EL (cell line): ENCODE data around the gene CDKN1C.
A peak's percentile ranks its signal among the peaks of the same experiment; 100 is the strongest.

Experiments
- DNase-seq: peaks from one replicate; pipeline ENCODE4 v3.0.0-alpha.2; 2016

The CDKN1C gene

DNA sequence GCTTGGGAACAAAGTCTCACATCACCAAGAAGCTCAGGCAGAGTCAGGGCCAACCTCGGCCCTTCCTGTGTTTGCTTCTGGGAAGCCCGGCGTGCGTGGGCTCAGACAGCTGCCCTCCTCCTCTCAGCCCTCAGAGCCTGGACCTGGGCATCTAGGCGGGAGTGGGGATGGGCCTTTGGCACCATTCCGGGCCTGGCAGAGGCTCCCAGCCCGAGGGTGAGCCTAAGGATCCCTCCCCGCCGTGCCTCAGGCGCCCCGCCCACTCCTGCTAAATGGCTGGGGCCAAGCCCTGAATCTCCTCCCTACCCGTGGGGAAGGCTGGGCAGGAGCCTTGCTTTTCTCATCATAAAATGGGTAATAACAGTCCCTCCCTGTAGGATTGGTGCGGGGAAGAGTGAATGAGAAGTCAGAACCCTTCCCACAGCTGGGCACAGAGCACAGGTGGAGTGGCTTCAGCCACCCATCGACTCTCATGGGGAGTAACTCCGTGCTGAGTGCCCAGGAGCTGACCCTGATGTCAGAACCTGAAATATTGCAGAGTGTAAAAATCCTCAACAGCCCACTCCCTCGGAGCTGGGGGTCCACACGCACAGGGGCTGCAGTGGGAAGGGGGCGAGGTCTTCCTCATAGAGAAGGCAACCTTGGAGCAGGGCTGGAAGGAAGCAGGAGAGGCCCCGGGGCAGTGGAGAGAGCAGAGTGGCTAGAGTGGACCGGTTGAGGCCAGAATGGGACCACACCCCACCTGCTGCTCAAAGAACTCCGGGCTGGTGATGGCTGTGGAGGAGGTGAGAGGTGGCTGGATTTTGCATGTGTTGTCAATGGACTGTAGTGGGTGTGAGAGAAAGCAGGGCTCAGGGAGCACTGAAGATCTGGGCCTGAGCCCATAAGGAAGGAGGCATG lies 18.8 kb upstream of the CDKN1C start:
- no peak for DNase-seq

DNA sequence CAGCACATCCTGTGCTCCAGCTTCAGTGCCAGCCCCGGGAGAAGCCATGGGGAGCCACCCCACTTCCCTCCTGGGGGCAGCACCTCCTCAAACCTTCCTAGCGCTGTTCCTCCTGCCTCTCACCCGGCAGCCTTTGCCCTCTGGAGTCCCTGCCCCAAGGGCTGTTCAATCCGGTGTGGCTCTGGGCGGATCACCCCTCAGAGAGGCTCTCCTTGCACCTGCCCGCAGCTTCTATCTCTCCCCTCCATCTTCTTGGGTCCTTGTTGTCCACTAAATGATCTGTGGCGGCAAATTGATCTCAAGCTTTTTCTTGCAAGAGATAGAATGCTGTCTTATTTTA lies 18.1 kb upstream of the CDKN1C start:
- DNase-seq, result no peak

DNA sequence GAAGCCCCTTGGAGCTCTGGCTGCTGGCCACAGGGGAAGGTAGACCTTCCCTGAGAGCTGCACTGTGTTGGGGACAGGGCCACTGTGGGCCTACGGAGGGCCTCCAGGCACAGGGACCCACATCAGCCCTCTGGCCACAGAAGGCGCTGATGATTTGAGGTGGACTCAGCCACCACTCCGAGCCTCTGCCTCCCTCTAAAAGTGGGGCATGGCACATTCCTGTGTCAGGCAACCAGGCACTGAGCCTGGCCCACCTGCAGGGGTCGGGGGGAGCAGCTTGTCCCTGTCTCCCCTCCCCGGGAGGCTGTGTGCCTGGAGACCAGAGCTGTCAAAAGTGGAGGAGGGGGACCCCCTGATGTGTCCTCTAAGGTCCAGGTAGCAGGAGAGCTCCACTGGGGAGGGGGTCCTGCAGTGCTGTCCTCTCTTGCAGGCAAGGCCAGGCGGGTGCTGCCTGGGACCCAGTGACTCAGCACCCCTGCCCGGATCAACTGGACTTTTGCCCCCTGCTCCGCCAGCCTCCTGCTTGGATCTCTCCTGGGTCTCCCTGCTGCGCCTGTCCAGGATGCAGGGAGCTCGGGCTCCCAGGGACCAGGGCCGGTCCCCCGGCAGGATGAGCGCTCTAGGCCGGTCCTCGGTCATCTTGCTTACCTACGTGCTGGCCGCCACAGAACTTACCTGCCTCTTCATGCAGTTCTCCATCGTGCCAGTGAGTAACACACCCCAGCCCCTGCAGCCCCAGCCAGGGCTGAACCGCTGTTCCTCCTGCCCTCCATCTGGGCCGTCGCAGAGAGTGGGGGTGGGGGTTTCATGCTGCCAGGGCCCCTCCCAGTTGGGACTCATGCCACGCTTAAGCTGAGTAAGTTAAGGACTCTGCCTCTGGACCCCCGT lies 17.5 kb upstream of the CDKN1C start:
- DNase-seq, result no peak

DNA sequence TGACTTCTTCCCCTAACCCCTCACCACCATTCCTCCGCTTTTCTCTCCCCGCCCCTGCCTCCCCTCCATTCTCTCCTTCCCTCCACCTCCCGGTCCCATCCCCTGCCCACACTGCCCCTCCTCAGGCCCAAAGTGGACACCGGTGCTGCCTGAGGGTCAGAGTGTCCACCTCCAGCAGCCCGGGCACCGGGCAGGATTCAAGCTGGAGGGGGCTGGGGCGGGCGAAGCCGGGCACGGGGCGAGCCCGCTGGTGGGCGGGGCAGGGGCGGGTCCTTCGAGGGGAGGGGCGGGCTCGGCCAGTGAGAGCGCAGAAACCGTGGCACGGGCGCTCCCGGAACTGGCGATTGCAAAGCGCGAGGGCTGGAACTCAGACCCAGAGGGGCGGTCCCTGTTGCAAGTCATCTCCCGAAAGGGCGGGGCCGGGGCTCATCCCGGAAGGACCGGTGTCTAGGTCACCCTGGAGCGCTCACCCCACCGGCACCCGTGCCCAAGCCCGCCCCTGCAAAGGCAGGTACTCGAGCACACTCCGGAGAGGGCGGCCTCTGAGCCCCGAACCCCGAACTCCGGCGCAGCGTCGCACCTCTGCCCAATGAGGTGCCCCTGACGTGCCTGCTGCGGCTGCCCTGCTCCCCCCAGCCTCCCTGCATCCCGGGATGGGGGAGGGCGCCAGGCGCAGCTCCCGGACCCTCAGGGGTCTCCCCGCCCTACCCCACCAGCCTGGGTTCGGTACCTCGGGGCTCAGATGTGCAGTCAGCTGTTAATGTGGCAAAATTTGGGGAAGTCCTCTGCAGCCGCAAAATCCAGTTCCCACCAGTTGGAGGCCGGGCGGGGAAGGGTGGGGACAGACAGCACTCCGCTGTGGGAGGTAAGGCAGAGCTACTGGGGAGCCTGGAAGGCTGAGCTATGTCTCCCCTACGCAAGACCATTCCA lies 16.5 kb upstream of the CDKN1C start:
- DNase-seq, result peak; percentile 94

DNA sequence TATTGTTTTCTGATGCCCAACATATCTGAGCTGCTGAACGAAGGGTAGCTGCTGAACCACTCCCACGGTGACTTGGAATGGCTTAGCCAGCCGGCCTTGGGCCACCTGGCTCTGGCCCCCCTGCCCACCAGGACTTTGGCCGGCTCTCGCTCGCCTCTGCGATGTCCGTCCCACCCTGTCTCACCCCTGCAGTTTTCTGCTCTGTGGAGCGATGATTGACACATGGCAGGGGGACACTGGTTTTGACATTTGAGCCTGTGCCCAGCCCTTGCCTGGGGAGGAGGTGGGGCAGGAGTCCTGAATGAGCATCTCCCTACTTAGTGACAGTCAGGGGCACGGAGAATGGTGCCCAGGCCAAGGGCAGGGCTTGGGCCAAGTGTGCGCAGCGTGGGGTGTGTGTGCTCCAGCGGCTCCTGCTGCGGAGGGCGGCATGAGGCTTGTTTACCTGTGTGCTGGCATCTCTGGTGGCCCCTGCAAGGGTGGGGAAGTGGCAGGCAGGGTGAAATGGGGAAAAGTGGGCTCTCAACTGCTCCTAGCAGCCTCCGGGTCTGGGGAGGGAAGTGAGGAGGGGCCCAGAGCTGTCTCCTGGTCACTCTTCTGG lies 15.7 kb upstream of the CDKN1C start:
- no peak for DNase-seq

DNA sequence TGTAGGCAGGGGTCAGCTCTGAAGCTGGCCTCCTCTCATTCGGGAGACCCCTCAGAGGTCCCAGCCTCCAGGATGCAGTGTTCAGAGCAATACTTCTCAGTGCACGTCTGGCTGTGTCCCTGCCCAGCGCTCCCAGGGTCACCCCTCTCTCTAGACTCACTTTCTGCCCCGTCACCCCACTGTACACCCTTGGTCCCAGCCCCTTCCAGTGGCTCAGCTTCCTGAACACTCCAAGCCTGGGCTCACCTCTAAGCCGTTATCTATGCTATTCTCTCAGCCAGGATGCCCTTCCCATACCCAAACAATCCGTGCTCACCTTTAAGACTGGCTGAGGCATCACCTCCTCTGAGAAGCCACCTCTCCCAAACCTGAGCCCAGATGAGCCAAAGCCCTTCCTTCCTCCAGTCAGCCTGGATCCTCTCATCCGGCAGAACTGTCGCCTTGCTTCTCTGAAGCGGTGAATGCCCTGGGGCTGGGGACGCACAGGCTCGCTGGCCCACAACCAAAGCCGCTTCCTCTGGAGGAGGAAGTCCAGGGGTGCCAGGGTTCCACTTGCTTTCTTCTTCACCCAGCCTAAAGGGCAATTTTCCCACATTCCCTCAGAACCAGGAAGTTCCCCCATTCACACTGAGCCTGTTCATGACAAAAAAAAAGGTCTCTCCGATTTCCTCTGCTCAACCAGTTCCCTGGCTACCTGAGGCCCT lies 13.7 kb upstream of the CDKN1C start:
- no peak for DNase-seq

DNA sequence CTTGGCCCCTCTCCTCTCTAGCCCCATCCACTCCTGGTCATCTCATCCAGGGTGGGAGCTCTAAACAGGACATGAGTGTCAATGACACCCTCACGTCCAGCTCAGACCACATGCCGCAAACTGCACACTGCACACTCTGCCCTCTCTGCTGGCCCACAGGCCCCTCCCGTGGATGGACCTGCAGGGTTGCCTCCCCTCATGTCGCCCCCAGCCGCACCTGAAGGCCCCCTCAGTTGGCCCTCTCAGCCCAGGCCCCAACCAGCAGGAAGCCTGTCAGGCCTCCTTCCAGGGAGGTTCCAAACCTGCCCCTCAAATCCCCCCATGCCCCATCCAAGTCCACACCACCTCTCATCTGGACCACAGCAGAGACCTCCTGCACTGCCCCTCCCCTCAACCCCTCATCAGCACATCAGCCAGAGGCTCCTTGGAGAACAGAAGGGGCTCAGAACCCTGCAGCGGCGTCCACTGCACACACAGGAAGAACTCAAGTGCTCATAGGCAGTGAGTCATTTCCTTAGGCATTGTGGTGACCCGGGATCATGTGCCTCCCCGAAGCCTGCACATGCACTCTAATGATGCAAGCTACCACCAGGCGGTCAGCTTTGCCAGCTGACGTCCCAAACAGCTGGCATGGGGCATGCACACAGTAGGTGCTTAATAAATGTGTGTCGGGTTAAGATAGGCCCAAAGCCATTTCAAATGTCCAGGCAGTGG lies 12.9 kb upstream of the CDKN1C start:
- peak; percentile 92 for DNase-seq

DNA sequence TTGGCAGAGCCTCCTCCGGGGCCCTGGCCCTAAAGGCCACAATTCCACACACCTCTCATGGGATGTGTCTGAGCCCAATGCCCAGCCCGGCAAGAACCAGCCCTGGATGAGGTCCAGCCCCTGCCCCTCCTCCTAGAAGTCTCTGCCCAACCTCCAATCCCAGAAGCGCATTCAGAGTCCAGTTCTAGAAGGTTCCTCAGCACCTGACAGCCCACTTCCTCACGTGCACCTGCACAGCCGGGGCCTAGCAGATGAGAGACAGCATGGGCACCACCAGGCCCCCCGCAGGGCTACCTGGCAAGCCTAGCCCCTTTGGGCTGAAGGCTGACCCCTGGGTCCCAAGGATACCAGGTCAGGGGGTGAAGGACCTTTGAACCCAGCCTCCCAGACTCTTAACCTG lies 11.5 kb upstream of the CDKN1C start:
- no peak for DNase-seq

DNA sequence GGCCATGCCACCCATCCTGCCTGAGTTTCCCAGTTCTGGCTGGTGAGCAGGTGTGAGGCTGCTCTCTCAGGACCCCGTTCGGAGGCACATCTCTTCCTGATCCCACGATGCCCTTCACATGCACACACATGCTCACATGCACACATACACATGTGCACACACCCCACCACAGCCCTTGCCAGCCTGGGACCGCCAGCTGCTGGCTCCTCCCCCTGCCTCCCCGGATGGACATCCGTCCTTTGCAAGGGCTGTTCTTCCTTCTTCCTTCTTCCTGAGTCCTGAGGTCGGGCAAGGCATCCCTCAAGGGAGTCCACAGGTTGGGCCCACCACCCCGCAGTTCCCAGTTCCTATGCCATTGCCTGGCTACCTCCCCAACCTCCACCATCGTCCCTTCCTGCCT lies 10.5 kb upstream of the CDKN1C start:
- no peak for DNase-seq

DNA sequence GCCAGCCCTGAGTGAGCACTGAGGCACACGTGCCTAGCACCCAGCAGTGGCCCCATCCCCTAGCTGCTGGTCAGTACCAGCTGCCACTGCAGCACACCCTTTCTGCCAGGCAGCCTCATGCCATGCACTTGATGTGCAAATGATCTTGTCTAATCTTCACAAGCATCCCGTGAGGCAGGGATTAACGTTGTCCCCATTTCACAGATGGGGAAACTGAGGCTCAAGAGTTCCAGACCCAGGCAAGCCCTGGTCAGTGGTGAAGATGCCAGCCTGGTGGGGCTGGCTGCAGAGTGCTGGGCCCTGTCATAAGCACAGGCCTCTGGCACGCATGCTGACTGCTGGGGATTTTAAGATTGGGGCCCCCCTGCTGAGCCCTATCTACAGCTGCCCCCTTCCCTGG lies 8.4 kb upstream of the CDKN1C start:
- DNase-seq, result no peak

DNA sequence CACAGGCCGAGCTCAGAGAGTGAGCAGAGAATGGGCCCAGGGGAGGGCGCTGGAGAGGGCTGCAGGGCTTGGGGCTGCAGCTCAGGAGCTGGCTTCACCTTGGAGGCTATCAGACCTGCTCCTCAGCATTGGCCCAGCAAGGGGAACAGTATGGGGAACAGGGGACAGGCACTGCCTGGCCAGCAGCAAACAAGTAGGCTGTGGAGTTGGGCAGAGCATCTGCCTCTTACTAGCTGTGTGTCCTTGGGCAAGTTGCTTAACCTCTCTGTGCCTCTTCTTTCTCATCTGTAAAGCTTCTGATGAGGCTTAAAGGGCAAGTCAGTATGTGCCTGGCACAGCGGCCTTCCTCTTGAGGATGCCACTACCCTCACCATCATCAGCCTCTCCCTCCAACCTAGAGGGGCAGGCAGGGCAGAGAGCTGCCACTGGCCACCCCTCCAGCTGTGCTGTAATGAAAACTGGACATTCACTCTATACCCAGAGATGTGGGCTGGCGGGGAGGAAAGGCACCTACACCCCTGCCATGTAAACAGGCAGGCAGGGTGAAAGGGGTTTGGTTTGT lies 7.5 kb upstream of the CDKN1C start:
- no peak for DNase-seq

DNA sequence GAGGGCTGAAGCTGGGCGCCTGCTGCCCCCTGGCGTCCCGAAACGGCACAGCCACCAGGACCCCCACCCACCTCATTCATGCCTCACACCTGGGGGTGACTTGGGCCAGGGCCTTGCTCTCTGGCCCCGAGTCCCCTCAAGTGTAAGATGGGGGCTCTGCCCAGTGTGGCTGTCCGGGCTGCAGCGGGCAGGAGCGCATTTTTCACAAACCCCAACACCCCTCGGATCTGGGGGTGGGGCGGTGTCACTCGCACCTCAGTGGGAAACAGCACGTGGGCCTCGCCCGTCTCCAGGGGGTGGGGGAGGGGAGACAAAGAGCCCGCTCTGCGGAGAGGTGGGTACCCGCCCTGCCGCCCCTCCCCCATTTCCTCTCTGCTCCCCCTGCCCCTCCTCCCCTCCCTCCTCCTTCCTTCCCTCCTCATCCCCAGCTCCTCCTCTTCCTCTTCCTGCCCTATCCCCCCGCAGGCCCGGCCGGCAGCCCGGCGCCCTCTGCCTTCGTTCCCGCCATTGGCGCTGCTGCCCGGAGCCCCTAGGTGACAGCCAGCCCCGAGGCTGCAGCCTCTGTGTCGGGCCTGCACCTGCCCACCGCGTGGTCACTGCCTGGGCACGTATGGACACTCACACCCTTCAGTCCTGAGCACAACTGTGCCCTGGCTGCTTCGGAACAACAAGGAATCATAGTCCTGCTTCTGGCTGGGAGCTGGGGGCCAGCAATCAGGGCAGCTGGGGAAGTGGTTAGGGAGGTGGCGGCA lies 6.8 kb upstream of the CDKN1C start:
- peak; percentile 68 for DNase-seq

DNA sequence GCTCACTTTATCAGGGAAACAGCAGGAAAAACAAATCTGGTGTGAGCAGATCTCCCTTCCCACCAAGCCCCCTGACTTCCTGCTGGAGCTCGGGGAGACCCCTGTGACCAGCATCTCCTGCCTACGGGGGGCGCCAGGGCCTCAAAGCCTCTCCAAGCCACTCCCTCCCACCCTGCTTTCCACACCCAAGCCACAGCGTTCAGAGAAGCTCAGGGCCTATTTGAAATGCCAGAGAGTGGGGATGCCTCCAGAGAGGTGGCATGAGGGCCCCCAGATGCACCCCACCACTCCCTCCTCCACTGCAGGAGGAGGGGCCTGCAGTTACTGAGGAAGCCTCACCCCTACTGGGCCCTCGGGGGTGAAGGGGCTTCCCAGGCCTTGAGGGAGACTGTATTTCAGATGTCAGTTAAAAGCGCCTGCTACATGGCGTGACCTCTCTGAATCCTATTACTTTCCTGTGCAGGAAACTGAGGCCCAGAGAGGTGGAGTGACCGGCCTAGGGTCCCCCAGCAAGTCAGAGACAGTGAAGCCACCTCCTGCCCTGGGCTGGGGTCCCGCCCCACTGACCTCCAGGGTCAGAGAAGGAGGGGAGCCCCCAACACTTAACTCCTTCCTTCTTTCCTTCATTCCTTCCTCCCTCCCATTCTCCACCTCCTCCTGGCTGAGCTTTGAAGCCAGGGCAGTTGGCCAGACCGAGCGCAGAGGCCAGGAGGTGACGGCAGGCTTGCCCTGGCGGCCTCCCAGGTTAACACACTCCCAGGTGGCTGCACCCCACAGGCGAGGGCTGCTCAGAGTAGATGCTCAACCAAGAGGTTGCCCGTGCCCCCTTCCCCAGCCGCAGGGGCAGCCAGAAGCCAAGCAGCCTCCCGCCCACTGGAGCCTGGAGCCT lies 6.0 kb upstream of the CDKN1C start:
- no peak for DNase-seq

DNA sequence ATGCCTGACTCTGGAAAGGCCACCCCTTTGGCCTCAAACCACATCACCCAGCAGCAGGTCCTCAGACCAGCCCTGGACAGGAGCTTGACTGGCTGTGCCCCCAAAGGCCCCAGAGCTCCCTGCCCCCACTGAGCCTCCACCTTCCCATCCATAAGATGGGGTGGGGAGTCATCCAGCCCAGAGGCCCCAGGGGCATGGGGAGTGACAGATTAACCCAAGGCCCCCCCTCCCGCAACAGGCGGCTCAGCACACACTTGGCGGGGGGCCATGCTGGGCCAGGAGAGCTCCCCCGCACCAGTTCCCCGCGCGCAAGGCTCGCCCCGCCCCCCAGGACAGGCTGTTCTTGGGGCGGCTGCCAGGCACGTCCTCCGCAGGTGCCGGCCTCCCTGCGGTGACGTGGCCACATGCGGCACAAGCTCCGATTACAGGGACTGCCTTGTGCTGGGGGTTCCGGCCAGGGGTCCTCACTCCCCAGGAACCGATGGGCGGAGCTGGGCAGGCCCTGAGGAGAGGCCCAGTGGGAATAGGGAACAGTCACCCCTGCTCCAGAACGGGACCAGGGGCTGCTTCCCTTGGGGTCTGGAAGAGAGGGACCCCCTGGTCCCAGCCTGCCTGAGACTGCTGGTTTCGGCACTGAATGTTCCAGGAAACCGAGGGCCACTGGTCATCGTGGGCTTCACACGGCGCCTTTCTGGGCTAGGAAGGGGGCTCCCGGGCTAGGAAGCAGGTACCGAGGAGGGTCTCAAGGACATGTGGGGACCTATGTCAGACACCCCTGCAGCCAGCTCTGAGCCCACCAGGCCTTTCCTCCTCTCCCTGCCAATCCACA lies 5.1 kb upstream of the CDKN1C start:
- peak; percentile 41 for DNase-seq

DNA sequence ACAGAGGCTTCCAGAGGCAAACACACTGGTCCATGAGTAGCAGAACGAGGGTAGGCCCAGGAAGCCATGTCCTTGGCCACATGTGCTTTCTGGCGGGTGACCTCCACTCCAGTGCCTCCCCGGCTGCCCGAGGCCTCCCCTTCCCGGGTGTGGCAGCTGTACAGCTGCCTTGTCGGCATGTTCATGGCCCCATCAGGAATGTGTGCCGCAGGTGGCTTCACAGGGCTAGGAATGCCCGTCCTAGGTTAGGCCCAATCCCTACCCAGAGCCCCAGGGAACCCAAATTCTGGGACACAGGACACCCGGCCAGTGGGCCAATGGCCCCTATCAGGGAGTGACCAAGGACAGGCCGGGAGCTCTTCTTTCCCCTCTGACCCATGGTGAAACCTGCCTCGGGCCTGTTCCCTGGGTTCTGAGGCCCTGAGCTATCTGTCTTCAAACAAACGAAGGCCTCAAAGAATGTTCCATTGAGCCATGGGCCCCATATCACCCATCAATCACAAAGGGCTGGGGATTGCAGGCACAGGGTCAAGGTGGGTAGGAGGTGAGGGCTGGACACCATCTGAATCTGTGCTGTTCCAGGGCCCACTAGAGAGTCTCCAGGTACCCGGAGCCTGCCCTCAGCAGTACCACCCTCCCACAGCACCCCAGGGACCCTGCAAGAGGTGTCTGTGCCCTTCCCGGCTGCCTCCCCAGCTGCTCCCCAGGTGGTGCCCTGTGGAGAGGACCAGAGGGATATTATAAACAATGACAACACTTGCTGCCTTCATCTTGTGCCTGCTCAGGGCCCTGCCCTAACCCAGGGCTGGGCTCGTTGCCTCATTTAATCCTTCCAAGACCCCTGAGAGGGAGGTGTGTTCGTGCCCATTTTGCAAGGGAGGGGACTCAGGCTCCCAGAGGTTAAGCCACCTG lies 4.0 kb upstream of the CDKN1C start:
- DNase-seq, result no peak

DNA sequence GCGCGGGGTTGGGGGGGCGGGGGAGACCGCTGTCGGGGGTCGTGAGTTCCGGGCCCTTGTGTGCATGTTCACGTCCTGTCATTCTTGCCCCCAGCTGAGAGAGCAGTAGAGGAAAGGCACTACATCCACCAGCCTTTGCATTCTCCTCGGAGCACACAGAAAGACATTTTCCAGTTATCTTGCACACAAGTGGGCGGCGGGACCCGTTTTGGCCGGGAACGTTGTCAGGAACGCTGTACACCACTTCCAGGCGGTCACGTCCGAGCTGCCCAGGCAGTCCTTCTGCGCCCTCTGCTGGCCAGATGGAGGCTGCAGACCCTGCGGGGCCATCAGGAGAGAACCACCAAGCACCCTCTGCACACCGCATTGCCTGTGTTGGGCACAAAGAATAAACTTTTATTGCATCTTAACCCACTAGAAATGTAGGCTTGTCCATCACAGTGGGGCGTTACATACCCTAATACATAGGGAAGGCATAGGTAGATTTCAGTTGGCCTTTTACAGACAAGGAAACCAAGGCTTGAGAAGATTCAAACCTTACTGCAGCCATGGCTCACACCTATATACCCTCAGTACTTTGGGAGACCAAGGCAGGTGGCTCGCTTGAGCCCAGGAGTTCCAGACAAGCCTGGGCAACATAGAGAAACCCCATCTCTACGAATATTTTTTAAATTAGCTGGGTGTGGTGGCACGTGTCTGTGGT lies 2.8 kb upstream of the CDKN1C start:
- DNase-seq, result peak; percentile 82
